Neuronal stem cell (in vitro differentiated cells): ENCODE measurements around the gene RNF43.
"Not testable (repeated sequence)": the region's sequence is repeated elsewhere in the genome, so short reads cannot be mapped to it uniquely, and the experiment has no call there.

ENCODE experiments used
- DNase-seq: peaks from one replicate; pipeline ENCODE4 v3.0.0-alpha.2; 2013; ENCODE audit warnings: low spot score
- H2AFZ ChIP-seq: one replicate; pipeline ENCODE4 v1.6.1; 2013; ENCODE audit warnings: mild to moderate bottlenecking, low read length, inconsistent platforms
- H2AK5ac ChIP-seq: 2 replicates; pipeline ENCODE4 v1.6.1; 2013; ENCODE audit warnings: low read depth, mild to moderate bottlenecking, inconsistent platforms, low read length, moderate library complexity, mixed read lengths
- H2BK120ac ChIP-seq: 2 replicates; pipeline ENCODE4 v1.6.1; 2013; ENCODE audit warnings: low read depth, mild to moderate bottlenecking, inconsistent platforms, low read length, moderate library complexity, mixed read lengths
- H2BK12ac ChIP-seq: one replicate; pipeline ENCODE4 v1.6.1; 2013; ENCODE audit warnings: low read length, inconsistent platforms
- H2BK15ac ChIP-seq: 2 replicates; pipeline ENCODE4 v1.6.1; 2013; ENCODE audit warnings: mild to moderate bottlenecking, low read length, inconsistent platforms, mixed read lengths
- H2BK5ac ChIP-seq: one replicate; pipeline ENCODE4 v1.6.1; 2013; ENCODE audit warnings: inconsistent platforms, mild to moderate bottlenecking, low read length, moderate library complexity
- H3K14ac ChIP-seq: one replicate; pipeline ENCODE4 v1.6.1; 2013; ENCODE audit warnings: low read length, inconsistent platforms
- H3K18ac ChIP-seq: 2 replicates; pipeline ENCODE4 v1.6.1; 2013; ENCODE audit warnings: low read length, inconsistent platforms
- H3K23ac ChIP-seq: 2 replicates; pipeline ENCODE4 v1.6.1; 2013; ENCODE audit warnings: low read depth, mild to moderate bottlenecking, mixed read lengths, low read length, inconsistent platforms; ENCODE audit not compliant: poor library complexity
- H3K27ac ChIP-seq: replicated peaks from 3 replicates; pipeline ENCODE4 v1.5.1; 2013; ENCODE audit warnings: low read length, inconsistent platforms
- H3K27me3 ChIP-seq, 3 experiments: 2 replicates each; pipeline ENCODE4 v1.6.1; 2013; ENCODE audit warnings: low read length in 3 of 3, mild to moderate bottlenecking in 2 of 3, inconsistent platforms in 1 of 3, low read depth in 1 of 3, mixed read lengths in 1 of 3, moderate library complexity in 1 of 3; ENCODE audit not compliant: control insufficient read depth in 3 of 3, insufficient read depth in 3 of 3
- H3K36me3 ChIP-seq, 2 donors: replicated peaks in 1 of 2; 2 replicates each; pipeline ENCODE4 v1.6.1; 2013; ENCODE audit warnings: low read length in 2 of 2; ENCODE audit not compliant: control insufficient read depth in 2 of 2, insufficient read depth in 2 of 2
- H3K4ac ChIP-seq: 2 replicates; pipeline ENCODE4 v1.6.1; 2013; ENCODE audit warnings: inconsistent platforms, mild to moderate bottlenecking, low read length, moderate library complexity
- H3K4me1 ChIP-seq, 2 donors: 1 replicate in 1 of 2; 2 replicates in 1 of 2; pipeline ENCODE4 v1.6.1; 2013; ENCODE audit warnings: low read length in 2 of 2, low read depth in 1 of 2; ENCODE audit not compliant: control insufficient read depth in 2 of 2, insufficient read depth in 1 of 2
- H3K4me2 ChIP-seq: one replicate; pipeline ENCODE4 v1.6.1; 2013; ENCODE audit warnings: mild to moderate bottlenecking, low read length, inconsistent platforms; ENCODE audit not compliant: insufficient read depth, poor library complexity, severe bottlenecking
- H3K4me3 ChIP-seq, 2 donors: 2 replicates each; pipeline ENCODE4 v1.5.1; 2013; ENCODE audit warnings: low read length in 2 of 2, mild to moderate bottlenecking in 2 of 2, inconsistent platforms in 1 of 2, moderate library complexity in 1 of 2
- H3K79me1 ChIP-seq: one replicate; pipeline ENCODE4 v1.6.1; 2013; ENCODE audit warnings: low read depth, mild to moderate bottlenecking, inconsistent platforms, low read length, moderate library complexity
- H3K9ac ChIP-seq: one replicate; pipeline ENCODE4 v1.6.1; 2013; ENCODE audit warnings: mild to moderate bottlenecking, low read depth, low read length, inconsistent platforms; ENCODE audit not compliant: poor library complexity
- H3K9me3 ChIP-seq, 2 donors: replicated peaks in 1 of 2; 2 replicates each; pipeline versions ENCODE3 to v1.6.1; 2013; ENCODE audit warnings: low read length in 2 of 2, mild to moderate bottlenecking in 2 of 2, inconsistent platforms in 1 of 2, low read depth in 1 of 2, mixed read lengths in 1 of 2, moderate library complexity in 1 of 2; ENCODE audit not compliant: control insufficient read depth in 2 of 2, insufficient read depth in 1 of 2
- H4K8ac ChIP-seq: one replicate; pipeline ENCODE4 v1.6.1; 2013; ENCODE audit warnings: low read depth, mild to moderate bottlenecking, inconsistent platforms, low read length, moderate library complexity
- H4K91ac ChIP-seq: one replicate; pipeline ENCODE4 v1.6.1; 2013; ENCODE audit warnings: low read length, low read depth, mild to moderate bottlenecking, inconsistent platforms; ENCODE audit not compliant: poor library complexity
- WGBS, 2 donors: extraction: QIAGEN DNeasy Blood & Tissue Kit; methylation state at CpG; one replicate each; pipeline ENCODE4 v1.1.7; 2013; ENCODE audit warnings: missing lambda C conversion rate in 2 of 2, mixed read lengths in 1 of 2; ENCODE audit not compliant: insufficient read length in 2 of 2, insufficient replicate concordance in 1 of 2; ENCODE audit errors: extremely low coverage in 2 of 2; 5-methylcytosine and 5-hydroxymethylcytosine counted together

RNF43 gene

GRCh38 chr17:58397421-58397820 lies 19.9 kb downstream of the RNF43 start:
- not testable (repeated sequence) for H2AK5ac ChIP-seq, H2BK120ac ChIP-seq, H2AFZ ChIP-seq, H3K4ac ChIP-seq, H3K36me3 ChIP-seq, H3K23ac ChIP-seq, H4K91ac ChIP-seq, H3K27me3 ChIP-seq, H3K79me1 ChIP-seq, H3K4me2 ChIP-seq, H3K4me1 ChIP-seq, DNase-seq, H3K9ac ChIP-seq, H2BK15ac ChIP-seq, H3K4me3 ChIP-seq, H2BK12ac ChIP-seq, H3K9me3 ChIP-seq, H3K14ac ChIP-seq, H3K18ac ChIP-seq, H2BK5ac ChIP-seq, H4K8ac ChIP-seq, H3K27ac ChIP-seq
- WGBS, 2 donors, result no CpG with 5 or more reads among the region's 5 CpGs

DNA sequence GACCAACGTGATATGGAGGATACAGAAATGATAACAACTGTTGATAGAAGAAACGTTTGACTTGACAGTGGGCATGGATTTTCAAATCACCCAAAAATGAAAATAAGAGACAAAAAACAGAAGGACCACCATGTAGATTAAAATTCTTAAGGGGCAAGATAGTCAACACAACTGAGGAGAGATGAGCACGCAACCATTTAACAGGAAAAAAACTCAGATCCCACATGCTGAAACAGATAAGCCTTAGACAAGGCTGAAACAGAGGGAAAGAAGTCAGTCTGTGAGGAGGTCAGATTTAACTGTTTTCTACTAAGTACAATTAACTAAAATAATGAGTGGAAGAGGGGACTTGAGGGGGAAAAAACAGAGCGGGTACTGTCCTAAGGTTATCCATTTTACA lies 21.2 kb downstream of the RNF43 start:
- no peak overlapping the region for H2BK12ac ChIP-seq
- peaks cover 2% of the 10 kb centered on the region in 2 donors for H3K4me1 ChIP-seq
- H2AK5ac ChIP-seq, result no peak overlapping the region
- H4K8ac ChIP-seq, result no peak overlapping the region
- no peak overlapping the region for H3K14ac ChIP-seq
- H3K79me1 ChIP-seq, result no peaks in the 10 kb centered on the region
- no peak overlapping the region for H3K4me3 ChIP-seq
- H3K9ac ChIP-seq, result no peak overlapping the region
- H2BK120ac ChIP-seq, result no peak overlapping the region
- no peak overlapping the region for H3K23ac ChIP-seq
- H2BK15ac ChIP-seq, result no peak overlapping the region
- no peak overlapping the region for H4K91ac ChIP-seq
- no peak overlapping the region for H2BK5ac ChIP-seq
- no CpG with 5 or more reads among the region's 4 CpGs for WGBS, 2 donors
- no peak for DNase-seq
- H3K36me3 ChIP-seq, result no peaks in the 10 kb centered on the region
- no peak overlapping the region for H3K4ac ChIP-seq
- H3K4me2 ChIP-seq, result no peak overlapping the region
- no peak overlapping the region for H2AFZ ChIP-seq
- no peak overlapping the region for H3K18ac ChIP-seq
- no peak overlapping the region for H3K27ac ChIP-seq
- H3K27me3 ChIP-seq, result no peaks in the 10 kb centered on the region
- peaks cover 0 to 2% of the 10 kb centered on the region in 2 donors for H3K9me3 ChIP-seq

- H3K27ac ChIP-seq, result no peak overlapping the region
Measured at GRCh38 chr17:58394534-58395223, 22.7 kb downstream of the RNF43 start.

DNA sequence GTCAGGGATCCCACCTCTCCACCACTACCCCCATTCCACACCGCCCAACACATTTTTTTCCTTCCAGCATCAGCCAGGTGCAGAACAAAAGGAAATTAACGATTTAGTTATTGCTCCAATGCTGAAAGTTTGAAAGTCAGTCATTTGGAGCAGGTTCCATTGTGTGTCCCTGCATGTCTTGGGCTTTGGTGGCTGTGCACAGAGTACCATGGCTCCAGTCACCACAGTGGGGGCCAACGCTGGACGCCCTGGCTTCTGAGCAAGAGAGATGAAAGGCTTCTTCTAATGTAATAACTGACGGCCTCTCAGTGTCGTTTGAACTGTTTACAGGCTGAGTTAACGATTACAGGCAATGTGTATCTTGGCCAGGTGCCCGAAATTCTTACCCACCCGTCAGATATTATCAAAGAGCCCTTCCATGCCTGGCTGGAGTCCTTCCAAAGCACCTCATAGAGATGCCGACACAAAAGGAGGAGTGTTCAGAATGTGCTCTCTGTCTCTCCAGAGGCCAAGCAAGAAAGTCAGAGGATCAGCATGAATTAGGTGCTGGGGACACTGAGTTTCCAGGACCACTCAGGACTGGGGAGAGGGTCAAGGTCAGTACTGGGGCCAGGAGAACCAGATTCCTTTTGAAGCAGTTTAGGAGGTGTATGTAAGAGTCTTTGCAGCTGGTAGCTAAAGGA lies 25.9 kb downstream of the RNF43 start:
- no peaks in the 10 kb centered on the region for H3K36me3 ChIP-seq
- no peak overlapping the region for H3K4me2 ChIP-seq
- H3K14ac ChIP-seq, result no peak overlapping the region
- H3K4me3 ChIP-seq, result no peak overlapping the region
- no peak overlapping the region for H4K8ac ChIP-seq
- no peak overlapping the region for H2BK15ac ChIP-seq
- H3K4ac ChIP-seq, result no peak overlapping the region
- no peaks in the 10 kb centered on the region for H3K79me1 ChIP-seq
- peaks cover 0 to 4% of the 10 kb centered on the region in 2 donors for H3K4me1 ChIP-seq
- DNase-seq, result no peak
- no peak overlapping the region for H2AK5ac ChIP-seq
- H2AFZ ChIP-seq, result no peak overlapping the region
- H4K91ac ChIP-seq, result no peak overlapping the region
- H2BK12ac ChIP-seq, result no peak overlapping the region
- peaks cover 0 to 2% of the 10 kb centered on the region in 2 donors for H3K9me3 ChIP-seq
- no peak overlapping the region for H3K27ac ChIP-seq
- H3K27me3 ChIP-seq, result peaks cover 0 to 3% (median 0%) of the 10 kb centered on the region in 3 experiments
- no peak overlapping the region for H2BK5ac ChIP-seq
- no peak overlapping the region for H3K18ac ChIP-seq
- no peak overlapping the region for H3K9ac ChIP-seq
- no CpG with 5 or more reads among the region's 10 CpGs for WGBS, 2 donors
- H3K23ac ChIP-seq, result no peak overlapping the region
- H2BK120ac ChIP-seq, result no peak overlapping the region

More at GRCh38 chr17:58394534-58395223, 22.7 kb downstream of the RNF43 start:
- Histone ChIP-seq H3K9ac (no peak overlapping the region), H4K8ac (no peak overlapping the region), H3K79me1 (no peaks in the 10 kb centered on the region), H3K27me3 (peaks cover 0 to 3% (median 0%) of the 10 kb centered on the region in 3 experiments), H2BK5ac (no peak overlapping the region), H3K4me2 (no peak overlapping the region), H3K9me3 (peaks cover 0 to 2% of the 10 kb centered on the region in 2 donors), H3K23ac (no peak overlapping the region), H2AFZ (no peak overlapping the region), H3K18ac (no peak overlapping the region), H3K4ac (no peak overlapping the region), H3K36me3 (no peaks in the 10 kb centered on the region), H3K4me1 (peaks cover 2% of the 10 kb centered on the region in 2 donors), H2BK12ac (no peak overlapping the region), H3K14ac (no peak overlapping the region), H3K4me3 (no peak overlapping the region), H2BK120ac (no peak overlapping the region), H2AK5ac (no peak overlapping the region), H4K91ac (no peak overlapping the region), H2BK15ac (no peak overlapping the region)
- DNase-seq, result no peak
- no CpG with 5 or more reads among the region's 3 CpGs for WGBS, 2 donors
